RKO (cell line): ENCODE results near the gene ADAM8.

Experiments
- DNase-seq: peaks from one replicate; pipeline ENCODE4 v3.0.0-alpha.2; 2016; ENCODE audit warnings: low spot score

ADAM8 gene

GRCh38 chr10:133281628-133282372 is 5.1 kb upstream of the ADAM8 start:
- DNase-seq: no peak

- DNase-seq: no peak
Measured at GRCh38 chr10:133281084-133281483, 4.4 kb upstream of the ADAM8 start.

GRCh38 chr10:133280391-133281059 is 3.9 kb upstream of the ADAM8 start:
- no peak for DNase-seq

GRCh38 chr10:133279326-133280226 is 2.9 kb upstream of the ADAM8 start:
- DNase-seq: no peak

GRCh38 chr10:133278577-133279265 is 2.1 kb upstream of the ADAM8 start:
- no peak for DNase-seq

- no peak for DNase-seq
Measured at GRCh38 chr10:133277993-133278576, 1.4 kb upstream of the ADAM8 start.

- no peak for DNase-seq
Measured at GRCh38 chr10:133277277-133277992, 767 bp upstream of the ADAM8 start.

GRCh38 chr10:133276100-133276434 is 601 bp downstream of the ADAM8 start:
- no peak for DNase-seq

- DNase-seq: no peak
Measured at GRCh38 chr10:133275684-133276092, 980 bp downstream of the ADAM8 start.

- DNase-seq: no peak
Measured at GRCh38 chr10:133274751-133275683, 1.7 kb downstream of the ADAM8 start.

GRCh38 chr10:133273534-133274143 is 3.0 kb downstream of the ADAM8 start:
- no peak for DNase-seq

- no peak for DNase-seq
Measured at GRCh38 chr10:133272964-133273420, 3.7 kb downstream of the ADAM8 start.

GRCh38 chr10:133272301-133272963 is 4.2 kb downstream of the ADAM8 start:
- no peak for DNase-seq

- DNase-seq: no peak
Measured at GRCh38 chr10:133271521-133272300, 5.0 kb downstream of the ADAM8 start.

GRCh38 chr10:133270773-133271297 is 5.8 kb downstream of the ADAM8 start:
- no peak for DNase-seq

GRCh38 chr10:133270204-133270603 is 6.5 kb downstream of the ADAM8 start:
- no peak for DNase-seq

GRCh38 chr10:133269367-133269766 is 7.3 kb downstream of the ADAM8 start:
- DNase-seq: no peak

GRCh38 chr10:133268532-133268931 is 8.1 kb downstream of the ADAM8 start:
- DNase-seq: no peak
